ENCODE measurements around the gene PIRT. TPM values are rescaled to one million over a fixed set of nuclear protein-coding genes. Genes with fewer than 3 reads are reported as not detected.
"Not testable (repeated sequence)": the region's sequence is repeated elsewhere in the genome, so short reads cannot be mapped to it uniquely, and the experiment has no call there.

Gene PIRT
- polyA plus RNA-seq, 1 of the 3 experiments (the other 2 are of a cell fraction) = not detected

DNA sequence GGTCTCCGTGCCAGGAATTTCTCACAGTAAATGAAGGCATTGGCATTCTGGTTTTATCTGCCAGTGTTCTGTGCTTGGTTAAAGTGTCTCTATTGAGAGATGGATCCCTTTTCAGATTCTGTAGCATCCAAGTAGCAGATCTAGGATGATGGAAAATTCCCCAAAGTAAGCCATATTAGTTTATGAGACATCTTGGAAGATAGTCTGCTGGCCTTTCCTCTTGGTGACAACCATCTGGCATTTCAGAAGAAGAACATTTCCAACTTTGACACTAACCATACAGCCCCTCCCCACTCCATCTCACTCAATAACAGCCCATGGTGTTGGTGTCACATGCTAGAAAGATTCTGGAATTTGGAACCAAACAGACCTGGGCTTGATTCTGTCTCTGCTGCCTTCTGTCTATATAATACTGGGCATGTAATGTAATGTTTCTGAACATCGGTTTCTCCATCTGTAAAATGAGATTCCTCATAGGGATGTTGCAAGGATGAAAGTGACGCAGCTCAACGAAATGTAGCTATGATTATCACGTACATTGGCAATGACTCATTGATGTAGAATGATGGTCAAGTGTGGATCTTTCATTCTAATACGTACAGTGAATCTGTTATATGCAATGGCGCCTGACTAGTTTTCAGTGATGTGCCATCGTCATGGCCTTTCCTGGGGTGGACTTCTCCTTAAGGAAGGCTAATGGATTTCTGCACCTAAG, 32.6 kb upstream of the PIRT start:
- no peak for TF ChIP-seq GATA2 (CRISPR knock-in tag; IDR thresholded peaks at IDR 0.05)
- TF ChIP-seq FOSL2 (IDR thresholded peaks at IDR 0.05; ENCODE audit: borderline replicate concordance, low read depth) = no peak
- TF ChIP-seq SIN3A (IDR thresholded peaks at IDR 0.05; ENCODE audit: borderline replicate concordance, low read depth, low read length) = no peak
- TF ChIP-seq, protein P1, sequence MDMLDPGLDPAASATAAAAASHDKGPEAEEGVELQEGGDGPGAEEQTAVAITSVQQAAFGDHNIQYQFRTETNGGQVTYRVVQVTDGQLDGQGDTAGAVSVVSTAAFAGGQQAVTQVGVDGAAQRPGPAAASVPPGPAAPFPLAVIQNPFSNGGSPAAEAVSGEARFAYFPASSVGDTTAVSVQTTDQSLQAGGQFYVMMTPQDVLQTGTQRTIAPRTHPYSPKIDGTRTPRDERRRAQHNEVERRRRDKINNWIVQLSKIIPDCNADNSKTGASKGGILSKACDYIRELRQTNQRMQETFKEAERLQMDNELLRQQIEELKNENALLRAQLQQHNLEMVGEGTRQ (IDR thresholded peaks at IDR 0.05; ENCODE audit: borderline replicate concordance, low read depth, low read length) = no peak
- no peak for TF ChIP-seq YY1 (IDR thresholded peaks at IDR 0.05; ENCODE audit: low read depth)
- no peak for TF ChIP-seq RAD21 (IDR thresholded peaks at IDR 0.05; ENCODE audit: low read length)
- TF ChIP-seq, protein P2, sequence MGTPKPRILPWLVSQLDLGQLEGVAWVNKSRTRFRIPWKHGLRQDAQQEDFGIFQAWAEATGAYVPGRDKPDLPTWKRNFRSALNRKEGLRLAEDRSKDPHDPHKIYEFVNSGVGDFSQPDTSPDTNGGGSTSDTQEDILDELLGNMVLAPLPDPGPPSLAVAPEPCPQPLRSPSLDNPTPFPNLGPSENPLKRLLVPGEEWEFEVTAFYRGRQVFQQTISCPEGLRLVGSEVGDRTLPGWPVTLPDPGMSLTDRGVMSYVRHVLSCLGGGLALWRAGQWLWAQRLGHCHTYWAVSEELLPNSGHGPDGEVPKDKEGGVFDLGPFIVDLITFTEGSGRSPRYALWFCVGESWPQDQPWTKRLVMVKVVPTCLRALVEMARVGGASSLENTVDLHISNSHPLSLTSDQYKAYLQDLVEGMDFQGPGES (IDR thresholded peaks at IDR 0.05; ENCODE audit: low read depth, low read length) = no peak
- TF ChIP-seq EZH2phosphoT487 (IDR thresholded peaks at IDR 0.05; ENCODE audit: borderline replicate concordance, low read depth) = no peak
- TF ChIP-seq NRF1 (IDR thresholded peaks at IDR 0.05; ENCODE audit: low read depth, low read length) = no peak
- no peak for TF ChIP-seq POLR2AphosphoS5 (IDR thresholded peaks at IDR 0.05; ENCODE audit: low read depth, low read length)
- no peak for TF ChIP-seq SMC3 (IDR thresholded peaks at IDR 0.05; ENCODE audit: low read depth, low read length)
- TF ChIP-seq CHD2 (IDR thresholded peaks at IDR 0.05; ENCODE audit: low read length, partially characterized antibody) = no peak
- no peak for TF ChIP-seq JUND (IDR thresholded peaks at IDR 0.05)
- no peak for TF ChIP-seq TCF12 (IDR thresholded peaks at IDR 0.05)

DNA sequence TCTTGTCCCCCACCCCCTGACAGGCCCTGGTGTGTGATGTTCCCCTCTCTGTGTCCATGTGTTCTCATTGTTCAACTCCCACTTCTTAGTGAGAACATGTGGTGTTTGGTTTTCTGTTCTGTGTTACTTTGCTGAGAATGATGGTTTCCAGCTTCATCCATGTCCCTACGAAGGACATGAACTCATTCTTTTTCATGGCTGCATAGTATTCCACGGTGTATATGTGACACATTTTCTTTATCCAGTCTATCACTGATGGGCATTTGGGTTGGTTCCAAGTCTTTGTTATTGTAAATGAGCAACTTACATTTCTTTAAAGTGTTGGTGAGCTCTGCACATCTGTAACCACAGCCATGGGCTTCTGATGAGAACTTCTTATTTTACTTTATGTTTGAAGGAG, 30.9 kb upstream of the PIRT start:
- H3K4me2 ChIP-seq; POLR2A ChIA-PET; H3K4me3 ChIP-seq (ENCODE audit: low read depth in 2 of 2, low read length in 1 of 2); H3K36me3 ChIP-seq (replicated peaks in 1 of 2; ENCODE audit: control insufficient read depth in 1 of 2, insufficient read depth in 2 of 2, low read length in 1 of 2); H3F3A ChIP-seq (replicated peaks; ENCODE audit: insufficient read depth); H2AFZ ChIP-seq (ENCODE audit: low read depth); H3K9me3 ChIP-seq; H3K9me2 ChIP-seq; H3K9ac ChIP-seq; H3K79me2 ChIP-seq (ENCODE audit: insufficient read depth); H3K4me1 ChIP-seq (ENCODE audit: control insufficient read depth in 1 of 2, insufficient read depth in 2 of 2, low read depth in 1 of 2, low read length in 1 of 2); H4K20me1 ChIP-seq (ENCODE audit: insufficient read depth); DNase-seq; H3K27ac ChIP-seq (ENCODE audit: low read depth in 2 of 2, low read length in 1 of 2); H3K27me3 ChIP-seq (ENCODE audit: insufficient read depth): not testable (repeated sequence)
- CTCF ChIA-PET = interaction anchor here (1.5 kb wide), 1 partner anchor 24 kb away, joined by 5 read pairs; no protein-coding TSS in a partner anchor
- WGBS (ENCODE audit: low lambda C conversion rate) = 5% methylated on average over 2 of the region's 2 CpGs

More for the DNA sequence above, 32.6 kb upstream of the PIRT start:
- CTCF ChIA-PET = no interaction called here
- Histone ChIP-seq H3K27ac (ENCODE audit: low read depth in 2 of 2, low read length in 1 of 2) (no peak overlapping the region), H3K9me3 (no peaks in the 10 kb centered on the region), H3K9me2 (no peaks in the 10 kb centered on the region), H3K4me3 (ENCODE audit: low read depth in 2 of 2, low read length in 1 of 2) (no peak overlapping the region), H3K36me3 (replicated peaks in 1 of 2; ENCODE audit: control insufficient read depth in 1 of 2, insufficient read depth in 2 of 2, low read length in 1 of 2) (no peaks in the 10 kb centered on the region), H3K27me3 (ENCODE audit: insufficient read depth) (no peaks in the 10 kb centered on the region), H3K4me2 (no peak overlapping the region), H3K9ac (no peak overlapping the region), H4K20me1 (ENCODE audit: insufficient read depth) (no peaks in the 10 kb centered on the region), H2AFZ (ENCODE audit: low read depth) (no peak overlapping the region), H3K4me1 (ENCODE audit: control insufficient read depth in 1 of 2, insufficient read depth in 2 of 2, low read depth in 1 of 2, low read length in 1 of 2) (no peaks in the 10 kb centered on the region), H3F3A (replicated peaks; ENCODE audit: insufficient read depth) (no peaks in the 10 kb centered on the region), H3K79me2 (ENCODE audit: insufficient read depth) (no peaks in the 10 kb centered on the region)
- POLR2A ChIA-PET = no interaction called here
- no peak for DNase-seq
- WGBS (ENCODE audit: low lambda C conversion rate) = 29% methylated on average over 8 of the region's 8 CpGs
